GM18520 (cell line): ENCODE measurements around the gene LRRC32.
"Not testable (repeated sequence)": the region's sequence is repeated elsewhere in the genome, so short reads cannot be mapped to it uniquely, and the experiment has no call there.

Experiments
- ATAC-seq: cut with Tn5 transposase; IDR thresholded peaks from one replicate; pipeline ENCODE4 v1.9.1; 2021; ENCODE audit not compliant: unreplicated experiment

The LRRC32 gene

GRCh38 chr11:76616676-76617552 is 53.6 kb downstream of the LRRC32 start:
- no peak for ATAC-seq

- no peak for ATAC-seq
These were observed 54.6 kb downstream of the LRRC32 start for GRCh38 chr11:76615950-76616349.

- no peak for ATAC-seq
These were observed 55.9 kb downstream of the LRRC32 start for GRCh38 chr11:76614471-76615179.

- no peak for ATAC-seq
These were observed 56.6 kb downstream of the LRRC32 start for GRCh38 chr11:76613901-76614300.

- no peak for ATAC-seq
These were observed 58.3 kb downstream of the LRRC32 start for GRCh38 chr11:76612226-76612625.

GRCh38 chr11:76610871-76611475 is 59.6 kb downstream of the LRRC32 start:
- ATAC-seq: no peak

GRCh38 chr11:76610371-76610770 is 60.2 kb downstream of the LRRC32 start:
- no peak for ATAC-seq

- no peak for ATAC-seq
These were observed 60.7 kb downstream of the LRRC32 start for GRCh38 chr11:76609736-76610370.

- ATAC-seq: not testable (repeated sequence)
These were observed 61.6 kb downstream of the LRRC32 start for GRCh38 chr11:76608879-76609460.

- not testable (repeated sequence) for ATAC-seq
These were observed 62.3 kb downstream of the LRRC32 start for GRCh38 chr11:76608228-76608627.
